Lower leg skin (tissue), 3 donors: ENCODE results near the gene CDH11.

Experiments
- CTCF ChIP-seq, 3 donors: fragments of 450-650 bp; IDR thresholded peaks; one replicate each; pipeline ENCODE4 v1.5.1; 2016; ENCODE audit warnings: antibody characterized with exemption in 3 of 3, mild to moderate bottlenecking in 3 of 3, moderate library complexity in 2 of 3
- POLR2A ChIP-seq, 2 donors: fragments of 450-650 bp; IDR thresholded peaks; one replicate each; pipeline ENCODE4 v1.6.1; 2016 to 2017; ENCODE audit warnings: antibody characterized with exemption in 2 of 2, mild to moderate bottlenecking in 1 of 2, moderate library complexity in 1 of 2

- no peak for TF ChIP-seq CTCF (IDR thresholded peaks at IDR 0.05)
- TF ChIP-seq POLR2A (IDR thresholded peaks at IDR 0.05): no peak
Observed at GRCh38 chr16:65037556-65037955, 84.3 kb downstream of the CDH11 start.
